ACHN (cell line): ENCODE results near the gene KDM4D.

ENCODE experiments used
- DNase-seq: peaks from one replicate; pipeline ENCODE4 v3.0.0-alpha.2; 2015
- in situ Hi-C: cut with HindIII; loops from 2 replicates; pipeline ENCODE4 v1.10.0; 2017; ENCODE audit warnings: low sequenced_read_pairs, low pct_ligation_motif_present, low pct_unique_long_range_greater_than_20kb

Gene KDM4D

DNA sequence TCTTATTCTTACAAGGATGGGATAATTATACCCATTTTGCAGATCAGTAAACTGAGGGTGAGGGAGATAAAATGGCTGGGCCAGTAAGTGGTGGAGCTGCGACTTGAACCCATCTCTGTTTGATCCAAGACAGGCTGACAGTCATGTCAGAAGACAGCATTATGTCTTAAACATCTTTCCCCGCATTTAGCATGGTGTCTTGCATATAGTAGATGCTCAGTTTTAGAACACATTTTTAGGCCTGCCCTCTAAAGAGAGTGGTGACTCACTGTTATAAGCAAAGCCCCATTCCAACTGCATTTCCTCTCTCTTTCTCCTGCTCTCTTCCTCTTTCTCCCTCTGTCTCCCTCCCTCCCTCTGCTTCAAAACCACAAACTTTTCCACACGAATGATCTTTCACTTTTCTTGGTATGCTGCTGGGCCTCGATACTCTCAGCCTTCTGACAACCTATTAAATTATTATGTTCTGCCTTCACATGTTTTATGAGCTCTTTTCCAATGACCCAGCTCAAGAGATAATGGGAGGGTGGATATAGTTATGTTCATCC is 25.4 kb upstream of the KDM4D start:
- in situ Hi-C loops: no loop called here
- peak; percentile 74 for DNase-seq

GRCh38 chr11:94954753-94955152 is 18.8 kb upstream of the KDM4D start:
- in situ Hi-C loops: no loop called here
- DNase-seq: no peak

- in situ Hi-C loops: no loop called here
- no peak for DNase-seq
Measured at GRCh38 chr11:94956963-94957362, 16.5 kb upstream of the KDM4D start.

GRCh38 chr11:94958121-94958696 is 15.3 kb upstream of the KDM4D start:
- DNase-seq: peak; percentile 6
- in situ Hi-C loops: no loop called here

DNA sequence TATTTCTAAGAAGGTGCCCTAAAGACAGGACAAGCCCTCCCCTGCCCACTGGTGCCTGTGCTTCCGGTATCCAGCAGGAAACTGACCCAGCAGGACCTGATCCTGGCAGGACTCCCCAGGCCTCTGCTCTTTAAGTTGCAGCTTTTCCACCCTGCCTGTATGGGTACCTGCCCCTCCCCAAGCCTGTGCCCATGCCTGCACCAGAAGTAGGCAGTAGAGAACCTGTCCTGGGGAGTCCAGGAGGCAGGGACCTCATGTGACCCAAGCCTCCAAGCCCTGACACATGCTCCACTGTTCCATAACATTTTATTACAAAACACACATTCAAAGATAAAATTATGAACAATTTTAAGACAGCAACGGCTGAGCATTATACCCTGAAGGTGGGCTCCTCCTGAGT is 14.3 kb upstream of the KDM4D start:
- no peak for DNase-seq
- in situ Hi-C loops: no loop called here

- DNase-seq: no peak
Measured at GRCh38 chr11:94960488-94960887, 13.0 kb upstream of the KDM4D start.

GRCh38 chr11:94961255-94961654 is 12.3 kb upstream of the KDM4D start:
- no peak for DNase-seq
- in situ Hi-C loops: no loop called here

More at GRCh38 chr11:94960488-94960887, 13.0 kb upstream of the KDM4D start:
- in situ Hi-C loops: no loop called here

GRCh38 chr11:94964934-94965333 is 8.6 kb upstream of the KDM4D start:
- no peak for DNase-seq
- in situ Hi-C loops: no loop called here

- DNase-seq: peak; percentile 34
Measured at GRCh38 chr11:94968334-94968958, 5.1 kb upstream of the KDM4D start.

DNA sequence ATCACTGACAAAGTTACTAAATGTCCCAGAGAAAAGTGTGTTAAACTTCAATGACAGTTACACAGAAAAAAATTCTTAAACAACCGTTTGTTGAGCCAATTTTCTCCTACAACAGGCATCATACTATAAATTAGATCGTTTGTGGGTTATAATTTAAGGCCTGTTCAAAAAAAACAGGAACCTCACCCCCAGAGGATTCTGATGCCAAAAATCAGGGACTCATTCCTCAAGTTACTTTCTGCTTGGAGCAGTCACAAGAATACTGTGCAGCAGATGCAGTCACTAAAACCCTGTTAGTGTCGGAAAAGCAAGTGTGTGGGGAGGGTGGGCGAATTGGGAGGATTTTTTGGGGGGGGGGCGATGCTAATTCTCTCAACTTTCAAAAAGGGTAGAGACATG is 810 bp upstream of the KDM4D start:
- in situ Hi-C loops: no loop called here
- DNase-seq: no peak

More at GRCh38 chr11:94968334-94968958, 5.1 kb upstream of the KDM4D start:
- in situ Hi-C loops: no loop called here

GRCh38 chr11:94974178-94974577 is 669 bp downstream of the KDM4D start:
- in situ Hi-C loops: no loop called here
- DNase-seq: no peak

DNA sequence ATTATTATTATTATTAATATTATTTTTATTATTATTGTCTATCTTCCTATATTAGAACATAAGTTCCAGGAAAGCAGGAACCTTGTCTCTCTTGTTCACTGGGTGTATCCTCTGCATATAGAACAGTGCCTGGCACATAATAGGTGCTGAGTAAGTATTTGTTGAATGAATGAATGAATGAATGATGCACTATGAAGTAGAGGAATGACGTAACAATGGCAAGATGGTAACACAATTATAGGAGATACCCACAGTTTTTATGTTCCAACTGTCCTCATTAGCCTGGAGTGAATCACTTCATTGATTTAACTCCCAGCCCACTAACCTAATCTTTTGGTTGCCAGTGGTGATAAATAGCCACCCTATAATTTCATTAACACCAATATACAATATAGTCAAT is 2.1 kb downstream of the KDM4D start:
- in situ Hi-C loops: no loop called here
- DNase-seq: no peak

DNA sequence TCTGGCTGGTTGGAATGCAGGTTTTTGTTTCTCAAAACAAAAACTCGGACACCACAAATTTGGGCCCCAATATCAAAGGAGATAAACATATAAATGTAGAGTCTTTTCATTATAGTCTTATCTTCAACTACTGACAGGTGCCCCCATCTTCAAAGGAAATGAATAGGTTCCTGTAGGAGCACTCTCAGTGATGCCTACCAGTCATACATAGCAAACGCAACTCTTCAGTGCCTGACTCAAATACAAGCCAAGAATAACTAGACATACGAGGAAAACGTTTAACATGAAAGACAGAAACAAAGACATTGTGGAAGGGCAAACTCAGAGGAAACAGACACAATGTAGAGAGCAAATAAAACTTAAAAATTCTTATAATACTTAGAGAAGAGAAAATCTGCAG is 13.9 kb downstream of the KDM4D start:
- in situ Hi-C loops: no loop called here
- no peak for DNase-seq

DNA sequence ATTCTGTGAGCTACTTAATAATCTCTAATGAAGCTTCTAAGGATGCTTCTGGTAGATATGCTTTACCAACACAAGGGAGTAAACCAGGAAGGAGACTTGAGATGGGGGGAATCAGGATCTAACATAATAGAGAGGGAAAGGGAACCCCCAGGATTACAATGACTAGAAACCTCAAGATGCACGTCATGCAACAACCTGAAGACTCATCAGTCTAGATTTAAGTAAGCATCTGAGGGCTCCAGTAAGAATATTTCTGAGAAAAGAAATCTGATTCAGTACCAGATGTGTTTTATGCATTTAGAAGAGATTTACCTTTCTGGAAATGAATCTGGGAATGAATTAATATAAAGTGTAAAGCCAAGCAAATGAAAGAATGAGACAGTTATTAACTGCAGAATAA is 15.2 kb downstream of the KDM4D start:
- no peak for DNase-seq
- in situ Hi-C loops: no loop called here

GRCh38 chr11:94993400-94993943 is 20.0 kb downstream of the KDM4D start:
- in situ Hi-C loops: no loop called here
- no peak for DNase-seq

DNA sequence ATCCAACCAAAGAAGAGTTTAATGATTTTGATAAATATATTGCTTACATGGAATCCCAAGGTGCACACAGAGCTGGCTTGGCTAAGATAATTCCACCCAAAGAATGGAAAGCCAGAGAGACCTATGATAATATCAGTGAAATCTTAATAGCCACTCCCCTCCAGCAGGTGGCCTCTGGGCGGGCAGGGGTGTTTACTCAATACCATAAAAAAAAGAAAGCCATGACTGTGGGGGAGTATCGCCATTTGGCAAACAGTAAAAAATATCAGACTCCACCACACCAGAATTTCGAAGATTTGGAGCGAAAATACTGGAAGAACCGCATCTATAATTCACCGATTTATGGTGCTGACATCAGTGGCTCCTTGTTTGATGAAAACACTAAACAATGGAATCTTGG is 23.9 kb downstream of the KDM4D start:
- no peak for DNase-seq

DNA sequence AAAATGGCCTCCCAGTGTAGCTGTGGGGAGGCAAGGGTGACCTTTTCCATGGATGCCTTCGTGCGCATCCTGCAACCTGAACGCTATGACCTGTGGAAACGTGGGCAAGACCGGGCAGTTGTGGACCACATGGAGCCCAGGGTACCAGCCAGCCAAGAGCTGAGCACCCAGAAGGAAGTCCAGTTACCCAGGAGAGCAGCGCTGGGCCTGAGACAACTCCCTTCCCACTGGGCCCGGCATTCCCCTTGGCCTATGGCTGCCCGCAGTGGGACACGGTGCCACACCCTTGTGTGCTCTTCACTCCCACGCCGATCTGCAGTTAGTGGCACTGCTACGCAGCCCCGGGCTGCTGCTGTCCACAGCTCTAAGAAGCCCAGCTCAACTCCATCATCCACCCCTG is 24.8 kb downstream of the KDM4D start:
- DNase-seq: no peak
- in situ Hi-C loops: no loop called here

More for the DNA sequence above, 23.9 kb downstream of the KDM4D start:
- in situ Hi-C loops: no loop called here

GRCh38 chr11:95003716-95004115 is 30.2 kb downstream of the KDM4D start:
- in situ Hi-C loops: no loop called here
- DNase-seq: no peak

DNA sequence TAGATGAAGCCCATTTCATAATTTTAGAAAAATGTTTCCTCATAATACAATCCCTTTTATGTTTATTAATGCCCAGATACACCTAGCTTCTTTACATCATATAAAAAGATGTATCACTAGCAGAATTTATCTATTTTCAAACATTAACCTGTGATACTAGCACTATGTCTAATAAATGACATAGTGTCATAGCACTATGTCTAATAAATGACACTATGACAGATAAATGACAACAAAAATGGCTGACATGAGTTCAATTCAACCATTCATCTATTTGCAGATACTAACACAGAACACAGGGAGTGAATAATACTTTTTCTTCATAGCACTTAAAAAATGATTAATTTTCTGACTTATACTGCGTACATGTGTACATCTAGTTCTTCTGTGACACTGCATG is 32.1 kb downstream of the KDM4D start:
- in situ Hi-C loops: no loop called here
- DNase-seq: no peak

DNA sequence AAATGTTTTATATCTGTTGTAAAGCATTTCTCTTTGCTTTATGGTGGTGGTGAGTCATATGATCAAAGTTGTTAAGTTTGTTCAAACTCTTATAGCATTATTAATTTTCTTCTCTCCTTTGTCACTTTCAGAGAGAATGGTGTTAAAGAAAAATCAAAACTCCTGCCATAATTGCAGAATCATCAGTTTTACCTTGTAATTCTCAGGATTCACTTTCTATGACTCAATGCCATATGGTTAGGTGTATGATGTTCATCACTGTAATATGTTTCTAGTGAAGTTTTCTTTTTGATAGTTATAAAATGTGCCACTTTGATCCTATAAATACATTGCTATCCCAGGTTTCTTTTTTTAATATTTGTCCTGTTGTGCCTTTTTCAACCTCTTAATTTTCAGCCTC is 37.9 kb downstream of the KDM4D start:
- in situ Hi-C loops: no loop called here
- no peak for DNase-seq
